A549 (cell line): ENCODE data around the gene MAGEB10. TPM values are rescaled to one million over a fixed set of nuclear protein-coding genes. Genes with fewer than 3 reads are reported as not detected.

Experiments used
- ATAC-seq, 2 experiments: fragments of 200-7000 bp in 1 of 2; fragments of >200 bp in 1 of 2; cut with Nextera tagmentation in 1 of 2; cut with Tn5 transposase in 1 of 2; 3 replicates each; pipeline versions ENCODE4 v1.8.0 to v1.9.1; 2018 to 2020; ENCODE audit warnings: mild to moderate bottlenecking in 1 of 2, moderate library complexity in 1 of 2
- CTCF ChIA-PET: fragments of 300-600 bp; sonication (Branson Sonifier 250); formaldehyde crosslinking; extraction: SDS; loops from one replicate; lab custom pipeline; 2021; ENCODE audit warnings: antibody characterized with exemption, inconsistent platforms; lab: Yijun Ruan, JAX
- POLR2A ChIA-PET: fragments of 350-600 bp; formaldehyde crosslinking; extraction: SDS; loops from one replicate; lab custom pipeline; 2021; ENCODE audit warnings: antibody characterized with exemption, inconsistent platforms; lab: Yijun Ruan, JAX
- DNase-seq, 2 experiments: peaks; one replicate each; pipeline versions ENCODE4 v3.0.0 to v3.0.0-alpha.2; 2011 to 2016; ENCODE audit warnings: low read depth in 1 of 2, low spot score in 1 of 2
- FAIRE-seq: peaks from 2 replicates; lab custom pipeline; 2011; peaks lifted over from hg19 to GRCh38; lab: Jason Lieb, UNC
- H3K27ac ChIP-seq, 2 experiments: fragments of >200 bp; sonication (Bioruptor Twin); formaldehyde crosslinking; 3 replicates each; pipeline ENCODE4 v1.5.1; 2016 to 2017
- H3K4me1 ChIP-seq: fragments of >200 bp; sonication (Bioruptor Twin); formaldehyde crosslinking; 3 replicates; pipeline ENCODE4 v1.6.1; 2016
- H3K4me2 ChIP-seq: fragments of >200 bp; sonication (Bioruptor Twin); formaldehyde crosslinking; 3 replicates; pipeline ENCODE4 v1.6.1; 2016
- H3K4me3 ChIP-seq: fragments of >200 bp; sonication (Bioruptor Twin); formaldehyde crosslinking; 3 replicates; pipeline ENCODE4 v1.5.1; 2016
- H3K9me3 ChIP-seq: fragments of >200 bp; sonication (Bioruptor Twin); formaldehyde crosslinking; 3 replicates; pipeline ENCODE4 v1.6.1; 2016
- BCL3 ChIP-seq: fragments of >200 bp; sonication (Bioruptor Twin); formaldehyde crosslinking; IDR thresholded peaks from 3 replicates; pipeline ENCODE4 v1.6.1; 2016
- CBX8 ChIP-seq: fragments of 200-600 bp; sonication (generic); IDR thresholded peaks from 2 replicates; pipeline ENCODE4 v1.6.1; 2016
- CEBPB ChIP-seq, 2 experiments: fragments of >200 bp in 1 of 2; sonication (Bioruptor Twin) in 1 of 2; formaldehyde crosslinking in 1 of 2; IDR thresholded peaks; 2 replicates each; pipeline ENCODE4 v1.6.1; 2012 to 2016
- CHD2 ChIP-seq: fragments of 150-350 bp; IDR thresholded peaks from 2 replicates; pipeline ENCODE4 v1.6.1; 2014; ENCODE audit warnings: low read length; ENCODE audit not compliant: partially characterized antibody
- EP300 ChIP-seq, 2 experiments: fragments of >200 bp; sonication (Bioruptor Twin); formaldehyde crosslinking; IDR thresholded peaks; 2 replicates in 1 of 2; 3 replicates in 1 of 2; pipeline ENCODE4 v1.6.1; 2016 to 2017
- FOXS1 ChIP-seq: fragments of 250-450 bp; sonication (Bioruptor Pico); IDR thresholded peaks from 2 replicates; pipeline ENCODE4 v1.5.0; 2020; ENCODE audit warnings: mild to moderate bottlenecking, moderate library complexity
- GATA3 ChIP-seq: IDR thresholded peaks from 2 replicates; pipeline ENCODE4 v1.6.1; 2012; ENCODE audit warnings: borderline replicate concordance
- HOXA7 ChIP-seq: fragments of 250-450 bp; sonication (Bioruptor Pico); IDR thresholded peaks from 2 replicates; pipeline ENCODE4 v1.5.0; 2020; ENCODE audit warnings: mild to moderate bottlenecking, moderate library complexity
- KDM5A ChIP-seq: fragments of 200-600 bp; sonication (generic); IDR thresholded peaks from 2 replicates; pipeline ENCODE4 v1.6.1; 2016; ENCODE audit warnings: antibody characterized with exemption, mild to moderate bottlenecking
- MAFK ChIP-seq: fragments of 450-650 bp; IDR thresholded peaks from 2 replicates; pipeline ENCODE4 v1.6.1; 2014; ENCODE audit not compliant: partially characterized antibody
- MAX ChIP-seq: IDR thresholded peaks from 2 replicates; pipeline ENCODE4 v1.6.1; 2012
- NFE2L2 ChIP-seq: fragments of 150-350 bp; conservative IDR thresholded peaks from 2 replicates; pipeline ENCODE4 v1.6.1; 2014; ENCODE audit warnings: low read length
- POLR2A ChIP-seq: IDR thresholded peaks from 2 replicates; pipeline ENCODE4 v1.6.1; 2012; ENCODE audit warnings: mild to moderate bottlenecking, low read length
- POLR2AphosphoS2 ChIP-seq: conservative IDR thresholded peaks from 2 replicates; pipeline ENCODE4 v1.6.1; 2012; ENCODE audit warnings: low read length, improper control_type of control experiment, inconsistent platforms
- RFX5 ChIP-seq: fragments of 450-650 bp; IDR thresholded peaks from 2 replicates; pipeline ENCODE4 v1.7.1; 2014; ENCODE audit warnings: antibody characterized with exemption, mild to moderate bottlenecking, moderate library complexity
- SMC3 ChIP-seq: fragments of >200 bp; sonication (Bioruptor Twin); formaldehyde crosslinking; IDR thresholded peaks from 3 replicates; pipeline ENCODE4 v1.6.1; 2018; ENCODE audit warnings: inconsistent platforms
- ZC3H11A ChIP-seq: fragments of 450-650 bp; IDR thresholded peaks from 2 replicates; pipeline ENCODE4 v1.6.1; 2014; ENCODE audit warnings: antibody characterized with exemption, mild to moderate bottlenecking
- ZFP36 ChIP-seq: fragments of 450-650 bp; IDR thresholded peaks from 2 replicates; pipeline ENCODE4 v1.6.1; 2014; ENCODE audit warnings: borderline replicate concordance; ENCODE audit not compliant: partially characterized antibody
- ZNF302 ChIP-seq: fragments of 250-450 bp; sonication (Bioruptor Pico); IDR thresholded peaks from 2 replicates; pipeline ENCODE4 v1.9.0; 2021; ENCODE audit warnings: inconsistent platforms, mild to moderate bottlenecking, moderate library complexity
- WGBS: methylation state at CpG from one replicate; pipeline ENCODE4 v1.1.6; 2017; ENCODE audit errors: missing lambda C conversion rate; 5-methylcytosine and 5-hydroxymethylcytosine counted together
- polyA plus RNA-seq, 4 experiments: library from polyadenylated mRNA; depleted of rRNA in 3 of 4; stranded (reverse); fragments of >200 nt; fragmentation: RNase III in 1 of 4; extraction: RNeasy Plus Mini Kit Qiagen cat#74134 plus additional on column Dnase treatment in 1 of 4; gene quantifications; 2 replicates in 3 of 4; 3 replicates in 1 of 4; pipeline ENCODE4 v1.2.3, GENCODE V29; 2011 to 2017
- TF ChIP-seq, protein P1 (sequence below): fragments of 150-350 bp; IDR thresholded peaks from 2 replicates; pipeline ENCODE4 v1.6.1; 2014; ENCODE audit warnings: low read depth, mild to moderate bottlenecking, low read length
- TF ChIP-seq, protein P2 (sequence below): fragments of 250-450 bp; sonication (Bioruptor Pico); IDR thresholded peaks from 2 replicates; pipeline ENCODE4 v1.5.0; 2020; ENCODE audit warnings: low read depth, mild to moderate bottlenecking, moderate library complexity
- TF ChIP-seq, protein P3 (sequence below): fragments of 250-450 bp; sonication (Bioruptor Pico); IDR thresholded peaks from 2 replicates; pipeline ENCODE4 v1.5.0; 2021; ENCODE audit warnings: mild to moderate bottlenecking, moderate library complexity, borderline replicate concordance
- TF ChIP-seq, protein P4 (sequence below): IDR thresholded peaks from 2 replicates; pipeline ENCODE4 v1.6.1; 2012; ENCODE audit warnings: low read depth, borderline replicate concordance

Gene MAGEB10
- polyA plus RNA-seq, 2 of the 4 experiments (the other 2 are of a cell fraction) = not detected

- Histone ChIP-seq H3K27ac (no peak overlapping the region), H3K4me3 (no peak overlapping the region), H3K9me3 (no peaks in the 10 kb centered on the region), H3K4me2 (no peak overlapping the region), H3K4me1 (no peaks in the 10 kb centered on the region)
- DNase-seq (no peak), FAIRE-seq (peak; percentile 74), ATAC-seq (no peak)
- ChIA-PET CTCF (no interaction called here), POLR2A (no interaction called here)
- TF ChIP-seq EP300 (IDR thresholded peaks at IDR 0.05) (no peak), FOXS1 (CRISPR knock-in tag) (no peak), BCL3 (no peak), POLR2AphosphoS2 (no peak), POLR2A (no peak), HOXA7 (no peak)
These were observed 40.4 kb upstream of the MAGEB10 start for GRCh38 chrX:27767387-27767786.

DNA sequence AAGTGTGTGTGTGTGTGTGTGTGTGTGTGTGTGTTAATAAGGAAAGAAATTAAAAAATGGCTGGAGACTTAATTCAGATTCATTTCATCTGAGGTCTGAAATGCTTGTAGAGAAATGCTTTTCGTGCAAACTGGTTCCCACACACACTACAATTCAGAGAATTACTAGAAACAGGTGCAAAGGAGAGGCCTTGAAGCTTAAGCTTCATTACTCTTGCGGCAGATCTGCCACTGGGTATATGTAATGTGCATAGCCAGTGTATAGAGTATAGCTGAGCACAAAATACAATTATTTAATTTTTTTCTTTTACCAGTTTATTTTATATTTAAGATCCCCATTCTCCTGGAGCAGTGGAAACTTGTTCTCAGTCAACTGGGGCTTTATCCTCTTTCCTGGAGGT, 31.8 kb upstream of the MAGEB10 start:
- H3K4me1 ChIP-seq = no peaks in the 10 kb centered on the region
- ATAC-seq = no peak
- POLR2A ChIA-PET = no interaction called here
- no peak for DNase-seq
- no peak for FAIRE-seq
- CTCF ChIA-PET = no interaction called here
- H3K4me3 ChIP-seq = no peak overlapping the region
- no peak overlapping the region for H3K4me2 ChIP-seq
- no peaks in the 10 kb centered on the region for H3K9me3 ChIP-seq
- 26% methylated on average over 2 of the region's 2 CpGs for WGBS
- TF ChIP-seq CEBPB (IDR thresholded peaks at IDR 0.05) (no peak), NFE2L2 (no peak), CBX8 (no peak), ZC3H11A (no peak), ZNF302 (CRISPR knock-in tag) (no peak), BCL3 (no peak), RFX5 (no peak)
- TF ChIP-seq, protein P1, sequence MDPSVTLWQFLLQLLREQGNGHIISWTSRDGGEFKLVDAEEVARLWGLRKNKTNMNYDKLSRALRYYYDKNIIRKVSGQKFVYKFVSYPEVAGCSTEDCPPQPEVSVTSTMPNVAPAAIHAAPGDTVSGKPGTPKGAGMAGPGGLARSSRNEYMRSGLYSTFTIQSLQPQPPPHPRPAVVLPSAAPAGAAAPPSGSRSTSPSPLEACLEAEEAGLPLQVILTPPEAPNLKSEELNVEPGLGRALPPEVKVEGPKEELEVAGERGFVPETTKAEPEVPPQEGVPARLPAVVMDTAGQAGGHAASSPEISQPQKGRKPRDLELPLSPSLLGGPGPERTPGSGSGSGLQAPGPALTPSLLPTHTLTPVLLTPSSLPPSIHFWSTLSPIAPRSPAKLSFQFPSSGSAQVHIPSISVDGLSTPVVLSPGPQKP = no peak
- no peak overlapping the region for H3K27ac ChIP-seq

DNA sequence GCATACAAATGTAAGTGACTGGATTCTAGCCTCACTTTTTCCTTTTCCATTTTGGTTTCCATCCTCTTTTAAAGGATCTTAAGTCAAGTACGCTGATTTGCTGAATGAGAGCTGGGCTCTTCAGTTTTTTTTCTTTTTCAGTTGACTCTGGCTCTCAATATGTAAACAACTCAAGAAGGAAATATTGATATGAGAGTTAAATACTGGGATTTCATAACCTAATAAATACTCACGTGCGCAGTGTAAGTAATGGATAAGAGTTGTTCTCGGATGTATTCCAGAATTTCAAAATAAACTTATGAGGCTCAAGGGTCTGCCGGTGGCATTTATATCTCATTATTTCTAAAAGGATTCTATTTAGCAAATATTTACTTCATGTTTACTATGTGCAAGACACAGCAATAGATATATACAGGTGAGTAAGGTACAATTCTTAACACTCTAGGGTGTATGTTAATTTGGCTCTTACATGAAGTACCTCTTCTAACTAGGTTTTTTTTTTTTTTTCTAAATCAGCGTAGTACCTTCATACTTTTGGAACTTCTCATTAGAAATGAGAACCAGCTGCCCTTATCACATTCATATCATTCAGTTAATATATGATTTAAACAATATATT, 11.0 kb upstream of the MAGEB10 start:
- TF ChIP-seq CHD2 = no peak
- TF ChIP-seq RFX5 = no peak
- TF ChIP-seq CEBPB (IDR thresholded peaks at IDR 0.05) = no peak
- TF ChIP-seq, protein P1 = no peak
- TF ChIP-seq, protein P2, sequence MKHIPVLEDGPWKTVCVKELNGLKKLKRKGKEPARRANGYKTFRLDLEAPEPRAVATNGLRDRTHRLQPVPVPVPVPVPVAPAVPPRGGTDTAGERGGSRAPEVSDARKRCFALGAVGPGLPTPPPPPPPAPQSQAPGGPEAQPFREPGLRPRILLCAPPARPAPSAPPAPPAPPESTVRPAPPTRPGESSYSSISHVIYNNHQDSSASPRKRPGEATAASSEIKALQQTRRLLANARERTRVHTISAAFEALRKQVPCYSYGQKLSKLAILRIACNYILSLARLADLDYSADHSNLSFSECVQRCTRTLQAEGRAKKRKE (CRISPR knock-in tag) = no peak
- TF ChIP-seq SMC3 = no peak
- no peak for TF ChIP-seq GATA3
- no peak for TF ChIP-seq MAFK
- TF ChIP-seq MAX = no peak
- TF ChIP-seq, protein P3, sequence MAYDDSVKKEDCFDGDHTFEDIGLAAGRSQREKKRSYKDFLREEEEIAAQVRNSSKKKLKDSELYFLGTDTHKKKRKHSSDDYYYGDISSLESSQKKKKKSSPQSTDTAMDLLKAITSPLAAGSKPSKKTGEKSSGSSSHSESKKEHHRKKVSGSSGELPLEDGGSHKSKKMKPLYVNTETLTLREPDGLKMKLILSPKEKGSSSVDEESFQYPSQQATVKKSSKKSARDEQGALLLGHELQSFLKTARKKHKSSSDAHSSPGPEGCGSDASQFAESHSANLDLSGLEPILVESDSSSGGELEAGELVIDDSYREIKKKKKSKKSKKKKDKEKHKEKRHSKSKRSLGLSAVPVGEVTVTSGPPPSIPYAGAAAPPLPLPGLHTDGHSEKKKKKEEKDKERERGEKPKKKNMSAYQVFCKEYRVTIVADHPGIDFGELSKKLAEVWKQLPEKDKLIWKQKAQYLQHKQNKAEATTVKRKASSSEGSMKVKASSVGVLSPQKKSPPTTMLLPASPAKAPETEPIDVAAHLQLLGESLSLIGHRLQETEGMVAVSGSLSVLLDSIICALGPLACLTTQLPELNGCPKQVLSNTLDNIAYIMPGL = no peak
- TF ChIP-seq ZFP36 = no peak
- TF ChIP-seq KDM5A = no peak
- TF ChIP-seq, protein P4, sequence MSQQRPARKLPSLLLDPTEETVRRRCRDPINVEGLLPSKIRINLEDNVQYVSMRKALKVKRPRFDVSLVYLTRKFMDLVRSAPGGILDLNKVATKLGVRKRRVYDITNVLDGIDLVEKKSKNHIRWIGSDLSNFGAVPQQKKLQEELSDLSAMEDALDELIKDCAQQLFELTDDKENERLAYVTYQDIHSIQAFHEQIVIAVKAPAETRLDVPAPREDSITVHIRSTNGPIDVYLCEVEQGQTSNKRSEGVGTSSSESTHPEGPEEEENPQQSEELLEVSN = no peak
- Histone ChIP-seq H3K9me3 (no peaks in the 10 kb centered on the region), H3K4me1 (no peaks in the 10 kb centered on the region), H3K27ac (no peak overlapping the region), H3K4me3 (no peak overlapping the region), H3K4me2 (no peak overlapping the region)
- FAIRE-seq (no peak), ATAC-seq (no peak), DNase-seq (no peak)
- WGBS = 24% methylated on average over 6 of the region's 6 CpGs
- CTCF ChIA-PET = no interaction called here
- POLR2A ChIA-PET = no interaction called here
